Glutamatergic neuron (in vitro differentiated cells): ENCODE results near the gene PAX3. TPM values are rescaled to one million over a fixed set of nuclear protein-coding genes. Genes with fewer than 3 reads are reported as not detected.

ENCODE experiments used
- DNase-seq: peaks from one replicate; pipeline ENCODE4 v3.0.0; 2022
- H3K27ac Mint-ChIP-seq: one replicate; pipeline ENCODE4 v1.8.0; 2020; ENCODE audit warnings: mild to moderate bottlenecking, mixed read lengths, inconsistent platforms; ENCODE audit not compliant: unreplicated experiment
- H3K27me3 Mint-ChIP-seq: one replicate; pipeline ENCODE4 v1.8.0; 2020; ENCODE audit warnings: mild to moderate bottlenecking, moderate library complexity, mixed read lengths, inconsistent platforms; ENCODE audit not compliant: unreplicated experiment
- H3K36me3 Mint-ChIP-seq: one replicate; pipeline ENCODE4 v1.8.0; 2020; ENCODE audit warnings: mild to moderate bottlenecking, mixed read lengths, inconsistent platforms; ENCODE audit not compliant: unreplicated experiment
- H3K4me1 Mint-ChIP-seq: one replicate; pipeline ENCODE4 v1.8.0; 2020; ENCODE audit warnings: mild to moderate bottlenecking, low read depth, mixed read lengths, inconsistent platforms; ENCODE audit not compliant: unreplicated experiment
- H3K4me3 Mint-ChIP-seq: one replicate; pipeline ENCODE4 v1.8.0; 2020; ENCODE audit warnings: mild to moderate bottlenecking, mixed read lengths, inconsistent platforms; ENCODE audit not compliant: unreplicated experiment
- H3K9me3 Mint-ChIP-seq: one replicate; pipeline ENCODE4 v1.8.0; 2020; ENCODE audit warnings: mild to moderate bottlenecking, moderate library complexity, mixed read lengths, inconsistent platforms; ENCODE audit not compliant: unreplicated experiment
- total RNA-seq: library from RNA; stranded (reverse); fragmentation: NEBNext Ultra II Directional; extraction: Animal tissue kit (Norgen Biotek cat#: 25700); gene quantifications from one replicate; pipeline ENCODE4 v1.2.1, GENCODE V29; 2021; ENCODE audit not compliant: unreplicated experiment
- TF ChIP-seq, protein P1 (sequence below): fragments of 200-600 bp; sonication (generic); IDR thresholded peaks from one replicate; pipeline ENCODE4 v1.5.0; 2021; ENCODE audit not compliant: partially characterized antibody, unreplicated experiment

Gene PAX3
- total RNA-seq, 1 donor from 2014 or later: 31.2 TPM

DNA sequence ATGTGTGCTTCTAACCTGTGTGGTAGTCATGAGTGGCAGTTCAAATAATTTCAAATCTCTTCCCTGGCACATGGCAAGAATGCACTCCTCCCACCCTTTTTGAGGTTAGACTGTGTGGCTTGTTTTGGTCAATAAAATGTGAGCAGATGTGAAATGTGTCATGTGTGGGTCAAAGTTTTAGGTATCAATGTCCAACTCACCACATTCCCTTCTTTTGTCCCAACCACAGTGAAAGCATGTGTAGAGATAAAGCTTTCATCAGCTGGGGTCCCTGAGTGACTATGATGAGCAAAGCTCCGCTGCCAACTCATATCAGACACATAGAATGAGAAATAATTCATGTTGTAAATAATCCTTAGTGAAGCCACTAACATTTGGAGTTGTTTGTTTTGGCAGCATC, 118.2 kb downstream of the PAX3 start:
- TF ChIP-seq, protein P1, sequence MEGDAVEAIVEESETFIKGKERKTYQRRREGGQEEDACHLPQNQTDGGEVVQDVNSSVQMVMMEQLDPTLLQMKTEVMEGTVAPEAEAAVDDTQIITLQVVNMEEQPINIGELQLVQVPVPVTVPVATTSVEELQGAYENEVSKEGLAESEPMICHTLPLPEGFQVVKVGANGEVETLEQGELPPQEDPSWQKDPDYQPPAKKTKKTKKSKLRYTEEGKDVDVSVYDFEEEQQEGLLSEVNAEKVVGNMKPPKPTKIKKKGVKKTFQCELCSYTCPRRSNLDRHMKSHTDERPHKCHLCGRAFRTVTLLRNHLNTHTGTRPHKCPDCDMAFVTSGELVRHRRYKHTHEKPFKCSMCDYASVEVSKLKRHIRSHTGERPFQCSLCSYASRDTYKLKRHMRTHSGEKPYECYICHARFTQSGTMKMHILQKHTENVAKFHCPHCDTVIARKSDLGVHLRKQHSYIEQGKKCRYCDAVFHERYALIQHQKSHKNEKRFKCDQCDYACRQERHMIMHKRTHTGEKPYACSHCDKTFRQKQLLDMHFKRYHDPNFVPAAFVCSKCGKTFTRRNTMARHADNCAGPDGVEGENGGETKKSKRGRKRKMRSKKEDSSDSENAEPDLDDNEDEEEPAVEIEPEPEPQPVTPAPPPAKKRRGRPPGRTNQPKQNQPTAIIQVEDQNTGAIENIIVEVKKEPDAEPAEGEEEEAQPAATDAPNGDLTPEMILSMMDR: no peak
- no peaks in the 10 kb centered on the region for H3K36me3 Mint-ChIP-seq
- no peaks in the 10 kb centered on the region for H3K9me3 Mint-ChIP-seq
- no peaks in the 10 kb centered on the region for H3K4me1 Mint-ChIP-seq
- no peaks in the 10 kb centered on the region for H3K27me3 Mint-ChIP-seq
- no peak overlapping the region for H3K4me3 Mint-ChIP-seq
- no peak overlapping the region for H3K27ac Mint-ChIP-seq
- DNase-seq: no peak

DNA sequence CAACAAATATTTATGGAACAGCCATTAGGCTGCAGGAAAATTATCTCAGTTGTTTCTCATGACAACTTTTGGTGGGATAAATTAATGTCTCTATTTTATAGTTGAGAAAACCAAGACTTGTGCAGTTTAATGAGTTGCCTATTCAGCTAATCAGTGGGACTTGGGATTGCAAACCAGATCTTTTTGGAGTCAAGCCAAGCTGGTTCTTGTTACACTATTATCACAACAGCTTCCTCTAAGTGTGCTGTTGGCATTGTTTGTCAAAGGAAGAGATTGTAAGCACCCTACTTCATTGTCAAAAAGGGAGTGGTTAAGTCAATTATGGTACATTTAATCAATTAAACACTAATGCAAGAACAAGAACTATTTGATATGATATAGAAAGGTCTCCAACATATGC, 119.2 kb downstream of the PAX3 start:
- TF ChIP-seq, protein P1: no peak
- Mint-ChIP-seq H3K36me3 (no peaks in the 10 kb centered on the region), H3K4me3 (no peak overlapping the region), H3K27me3 (no peaks in the 10 kb centered on the region), H3K9me3 (no peaks in the 10 kb centered on the region), H3K4me1 (no peaks in the 10 kb centered on the region), H3K27ac (no peak overlapping the region)
- no peak for DNase-seq

DNA sequence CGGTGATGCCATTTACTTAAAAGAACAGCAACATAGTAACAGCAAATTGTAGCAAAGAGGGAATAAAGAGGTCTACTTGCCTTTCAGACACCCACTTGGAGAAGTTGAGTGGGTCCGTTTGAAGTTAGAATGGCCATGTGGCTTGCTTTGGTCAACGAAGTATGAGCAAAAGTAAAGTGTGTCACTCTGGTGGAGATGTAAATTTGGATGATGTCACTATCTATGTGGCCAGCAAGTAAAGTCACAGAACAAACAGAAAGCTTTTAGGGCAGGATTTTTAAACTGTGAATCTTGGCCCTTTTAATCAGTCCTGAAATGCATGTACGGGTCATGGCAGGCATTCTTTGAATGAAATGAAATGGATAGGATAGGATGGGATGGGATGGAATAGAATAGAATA, 120.3 kb downstream of the PAX3 start:
- H3K4me1 Mint-ChIP-seq: no peaks in the 10 kb centered on the region
- no peak for DNase-seq
- no peak overlapping the region for H3K27ac Mint-ChIP-seq
- no peaks in the 10 kb centered on the region for H3K9me3 Mint-ChIP-seq
- TF ChIP-seq, protein P1: no peak
- no peaks in the 10 kb centered on the region for H3K36me3 Mint-ChIP-seq
- H3K4me3 Mint-ChIP-seq: no peak overlapping the region
- no peaks in the 10 kb centered on the region for H3K27me3 Mint-ChIP-seq

DNA sequence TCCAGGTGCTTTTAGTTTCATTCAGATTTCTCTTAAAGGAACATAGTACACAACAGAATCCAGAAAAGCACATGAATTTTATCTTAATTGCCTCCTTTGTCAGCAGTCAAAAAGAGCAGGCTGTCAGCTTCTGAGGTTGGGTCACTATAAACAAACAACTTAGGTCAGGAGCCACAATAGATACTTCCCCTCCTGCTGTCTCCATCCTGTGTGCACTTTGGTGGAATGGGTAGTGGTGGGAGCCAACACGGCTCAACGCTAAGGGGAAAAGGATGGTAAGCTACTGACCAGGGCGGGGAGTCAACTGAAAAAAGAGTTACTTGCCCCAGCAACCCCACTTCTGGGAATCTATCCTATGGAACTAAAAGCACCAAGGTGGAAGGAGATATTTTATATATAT, 121.9 kb downstream of the PAX3 start:
- H3K36me3 Mint-ChIP-seq: peaks cover under 1% of the 10 kb centered on the region
- no peak for DNase-seq
- no peaks in the 10 kb centered on the region for H3K9me3 Mint-ChIP-seq
- no peaks in the 10 kb centered on the region for H3K4me1 Mint-ChIP-seq
- H3K27me3 Mint-ChIP-seq: no peaks in the 10 kb centered on the region
- no peak overlapping the region for H3K4me3 Mint-ChIP-seq
- no peak overlapping the region for H3K27ac Mint-ChIP-seq
- TF ChIP-seq, protein P1: no peak

DNA sequence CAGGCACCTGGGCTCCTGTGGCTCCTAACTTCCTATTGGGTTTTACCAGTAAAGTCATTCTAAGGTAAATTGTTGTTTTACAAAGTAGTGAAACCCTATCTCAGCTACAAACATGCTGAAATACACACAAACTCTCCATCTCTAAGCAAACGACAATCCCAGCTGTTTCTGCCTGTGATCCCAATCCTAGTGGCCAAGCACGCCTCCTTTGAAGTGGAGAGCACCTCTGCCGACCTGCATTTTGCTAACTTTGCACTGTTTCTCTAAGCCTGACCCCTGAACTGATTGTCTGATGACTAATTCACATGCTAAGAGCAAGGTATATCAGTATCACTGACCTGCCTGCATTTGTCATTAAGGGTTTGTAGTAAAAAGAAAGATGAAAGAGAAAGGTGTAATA, 124.3 kb downstream of the PAX3 start:
- DNase-seq: no peak
- Mint-ChIP-seq H3K4me3 (no peak overlapping the region), H3K4me1 (no peaks in the 10 kb centered on the region), H3K27ac (no peak overlapping the region), H3K9me3 (peaks cover 2% of the 10 kb centered on the region), H3K36me3 (peaks cover 5% of the 10 kb centered on the region), H3K27me3 (no peaks in the 10 kb centered on the region)
- TF ChIP-seq, protein P1: no peak
